NCI-H345 (cell line): ENCODE results near the gene VGLL1.
A peak's percentile ranks its signal among the peaks of the same experiment; 100 is the strongest.

Experiments used
- DNase-seq: peaks from one replicate; lab custom pipeline; 2025; lab: John Stamatoyannopoulos, UW

Gene VGLL1, protein sequence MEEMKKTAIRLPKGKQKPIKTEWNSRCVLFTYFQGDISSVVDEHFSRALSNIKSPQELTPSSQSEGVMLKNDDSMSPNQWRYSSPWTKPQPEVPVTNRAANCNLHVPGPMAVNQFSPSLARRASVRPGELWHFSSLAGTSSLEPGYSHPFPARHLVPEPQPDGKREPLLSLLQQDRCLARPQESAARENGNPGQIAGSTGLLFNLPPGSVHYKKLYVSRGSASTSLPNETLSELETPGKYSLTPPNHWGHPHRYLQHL

DNA sequence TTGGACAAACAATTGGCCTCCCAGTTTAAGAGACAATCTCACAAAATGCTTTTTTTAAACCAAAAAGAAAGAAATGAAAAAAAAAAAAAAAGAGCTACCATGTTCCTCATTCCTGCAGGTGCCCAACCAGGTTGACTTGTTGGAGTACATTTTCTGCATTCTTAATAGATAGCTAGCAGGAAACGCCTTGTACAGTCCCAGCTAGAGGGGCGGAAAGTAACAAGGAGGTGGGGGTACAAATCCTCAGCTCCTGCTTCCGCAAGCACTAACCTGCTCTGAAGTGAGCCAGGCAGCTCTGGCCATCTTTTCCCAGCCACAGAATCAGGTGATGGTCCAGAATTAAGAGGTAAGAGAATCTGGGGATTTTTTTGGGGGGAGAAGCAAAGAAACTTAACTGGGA, at the start of gene VGLL1:
VGLL1 (plus strand) TSS at position 265 of the 400 bp plus-strand sequence. CDS start 3,806 bp downstream, outside the sequence.
- DNase-seq: no peak

GRCh38 chrX:136487647-136488046, 44.4 kb upstream of the VGLL1 start, which contains the start of gene BRS3:
Gene BRS3, plus strand, starts transcription at chrX:136487947. Its CDS starts 168 bp downstream, at chrX:136488115.
- DNase-seq: no peak

GRCh38 chrX:136488706-136489105, 43.3 kb upstream of the VGLL1 start:
- DNase-seq: no peak

DNA sequence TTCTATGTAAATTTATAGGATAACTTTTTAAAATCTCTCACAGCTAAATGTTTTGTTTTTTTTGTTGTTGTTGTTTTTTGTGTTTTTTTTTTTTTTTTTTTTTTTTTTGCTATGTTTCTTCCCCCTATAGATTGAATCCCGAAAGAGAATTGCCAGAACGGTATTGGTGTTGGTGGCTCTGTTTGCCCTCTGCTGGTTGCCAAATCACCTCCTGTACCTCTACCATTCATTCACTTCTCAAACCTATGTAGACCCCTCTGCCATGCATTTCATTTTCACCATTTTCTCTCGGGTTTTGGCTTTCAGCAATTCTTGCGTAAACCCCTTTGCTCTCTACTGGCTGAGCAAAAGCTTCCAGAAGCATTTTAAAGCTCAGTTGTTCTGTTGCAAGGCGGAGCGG, 40.2 kb upstream of the VGLL1 start:
- DNase-seq: no peak

DNA sequence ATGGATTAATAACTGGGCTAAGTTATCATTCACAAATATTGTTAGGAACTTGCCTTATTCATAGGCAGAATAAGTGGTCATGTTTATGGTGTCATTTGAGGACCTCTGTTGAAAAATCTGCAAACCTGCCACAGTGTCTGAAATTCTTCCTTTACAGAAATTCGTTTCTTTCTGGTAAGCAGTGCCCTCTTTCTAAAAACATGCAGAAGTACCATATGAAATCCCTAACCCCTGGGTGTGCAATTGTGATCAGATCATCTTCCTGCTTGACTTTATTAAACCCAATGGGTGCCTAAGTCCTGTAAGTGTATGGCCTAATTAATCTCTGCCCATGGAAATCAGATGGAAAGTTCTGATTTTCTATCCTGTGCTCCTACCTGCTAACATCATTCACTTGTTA, 39.0 kb upstream of the VGLL1 start:
- DNase-seq: no peak

DNA sequence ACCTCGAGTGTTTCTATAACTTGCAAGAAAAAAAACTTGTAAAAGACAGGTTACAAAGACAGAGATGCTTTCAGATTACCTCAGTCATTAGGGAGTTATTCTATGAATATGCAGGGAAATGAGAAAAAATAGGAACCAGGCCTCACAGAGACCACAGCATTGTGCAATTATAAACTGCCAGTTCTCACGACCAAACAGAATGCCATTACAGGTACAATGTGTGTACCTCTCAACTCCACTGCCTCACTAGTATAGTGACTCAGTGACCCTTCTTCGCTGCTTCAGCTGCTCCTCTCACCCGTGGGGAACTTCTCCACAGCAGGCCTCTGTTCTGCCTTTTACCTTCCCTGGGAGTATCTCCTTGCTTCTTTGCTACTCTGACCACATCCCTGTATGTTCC, 37.0 kb upstream of the VGLL1 start:
- no peak for DNase-seq

DNA sequence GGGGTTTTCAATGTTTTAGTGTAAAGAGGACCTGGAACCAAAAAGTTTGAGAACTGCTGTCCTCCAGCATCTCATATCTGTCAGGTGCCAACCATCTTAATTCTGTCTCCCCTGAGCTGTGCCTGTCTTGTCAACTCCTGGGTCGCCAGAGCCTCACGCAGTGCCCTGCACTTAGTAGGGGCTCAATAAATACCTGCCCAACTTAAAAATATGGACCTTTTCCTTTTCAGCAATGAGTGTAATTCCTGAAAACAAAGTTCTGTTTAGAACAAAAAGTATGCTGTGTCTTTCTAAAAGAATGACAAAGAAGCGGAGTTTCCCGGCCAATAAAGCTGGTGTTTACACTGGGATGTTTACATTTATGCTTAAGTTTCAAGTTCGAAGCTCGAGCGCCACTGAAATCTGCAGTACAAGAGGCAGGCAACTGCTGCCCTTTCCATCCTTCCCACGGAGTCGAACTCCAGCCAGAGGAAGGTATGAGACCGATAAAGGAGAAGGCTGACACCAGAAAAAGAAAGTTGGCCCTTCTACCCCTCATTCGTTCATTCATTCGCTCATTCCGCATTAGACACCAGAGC, 35.7 kb upstream of the VGLL1 start:
- no peak for DNase-seq

GRCh38 chrX:136496764-136497555, 35.1 kb upstream of the VGLL1 start:
- DNase-seq: peak; percentile 85

- no peak for DNase-seq
Observed at GRCh38 chrX:136497556-136498052, 34.4 kb upstream of the VGLL1 start, which contains the start of gene HTATSF1. Gene HTATSF1, plus strand, starts transcription at chrX:136497592. Its CDS starts 93 bp downstream, at chrX:136497685.

GRCh38 chrX:136519069-136519468, 12.9 kb upstream of the VGLL1 start:
- DNase-seq: no peak

- no peak for DNase-seq
Observed at GRCh38 chrX:136523770-136524169, 8.2 kb upstream of the VGLL1 start.

- no peak for DNase-seq
Observed at GRCh38 chrX:136525738-136526606, 6.0 kb upstream of the VGLL1 start.

GRCh38 chrX:136528645-136529315, 3.2 kb upstream of the VGLL1 start:
- no peak for DNase-seq

DNA sequence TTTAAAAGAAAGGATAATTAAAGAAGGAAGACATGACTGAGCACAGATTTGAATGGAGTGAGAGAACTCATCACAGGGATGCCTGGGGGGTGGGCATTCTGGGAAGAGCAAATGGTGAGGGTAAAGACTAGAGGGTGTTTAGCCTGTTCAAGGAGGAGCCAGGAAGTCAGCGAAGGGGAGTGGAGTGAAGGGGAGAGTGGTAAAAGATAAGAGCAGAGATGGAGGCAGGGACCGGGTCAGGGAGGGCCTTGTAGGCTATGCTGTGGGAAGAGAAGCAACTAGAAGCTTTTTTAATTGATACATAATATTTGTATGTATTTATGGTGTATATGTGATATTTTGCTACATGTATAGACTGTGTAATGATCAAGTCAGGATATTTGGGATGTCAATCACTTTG, 2.2 kb upstream of the VGLL1 start:
- no peak for DNase-seq

- DNase-seq: no peak
Observed at GRCh38 chrX:136534131-136534530, 2.1 kb downstream of the VGLL1 start.

GRCh38 chrX:136538811-136539210, 6.8 kb downstream of the VGLL1 start:
- DNase-seq: no peak

DNA sequence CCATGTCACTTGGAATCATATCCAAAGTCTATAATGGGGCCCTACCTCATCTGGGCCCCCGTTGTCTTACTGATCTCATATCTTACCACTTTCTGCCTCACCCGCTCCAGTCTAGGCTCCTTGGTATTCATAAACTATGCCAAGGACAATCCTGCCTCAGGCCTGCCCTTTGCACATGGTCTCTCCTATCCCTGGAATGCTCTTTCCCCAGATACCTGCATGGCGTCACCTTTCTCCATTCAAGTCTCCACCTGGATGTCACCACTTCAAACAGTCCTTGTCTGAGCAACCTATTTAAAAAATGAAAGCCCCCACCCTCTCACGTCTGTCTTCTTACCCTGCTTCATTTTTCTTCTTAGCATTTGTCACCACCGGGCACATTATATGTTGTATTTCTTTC, 8.2 kb downstream of the VGLL1 start:
- DNase-seq: no peak

DNA sequence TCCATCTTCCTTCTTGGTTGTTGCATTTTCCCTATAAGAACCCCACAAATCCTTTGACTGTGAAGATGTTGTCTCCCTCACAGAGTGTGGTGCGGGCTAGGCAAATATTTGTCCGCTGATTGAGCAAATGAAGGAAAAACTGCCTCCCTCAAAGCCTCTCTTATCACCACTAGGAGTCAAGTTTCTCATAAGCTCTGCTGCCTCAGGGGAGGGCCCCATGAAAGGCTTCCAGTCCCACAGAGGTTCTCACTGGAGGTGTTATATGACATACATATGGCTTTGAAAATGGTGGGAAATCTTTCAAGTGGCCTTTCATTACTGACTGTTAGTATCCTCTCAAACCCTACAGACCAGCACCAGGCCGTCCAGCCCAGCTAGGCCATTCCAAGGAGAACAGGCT, 9.3 kb downstream of the VGLL1 start:
- DNase-seq: no peak

GRCh38 chrX:136542281-136542680, 10.3 kb downstream of the VGLL1 start:
- DNase-seq: no peak

DNA sequence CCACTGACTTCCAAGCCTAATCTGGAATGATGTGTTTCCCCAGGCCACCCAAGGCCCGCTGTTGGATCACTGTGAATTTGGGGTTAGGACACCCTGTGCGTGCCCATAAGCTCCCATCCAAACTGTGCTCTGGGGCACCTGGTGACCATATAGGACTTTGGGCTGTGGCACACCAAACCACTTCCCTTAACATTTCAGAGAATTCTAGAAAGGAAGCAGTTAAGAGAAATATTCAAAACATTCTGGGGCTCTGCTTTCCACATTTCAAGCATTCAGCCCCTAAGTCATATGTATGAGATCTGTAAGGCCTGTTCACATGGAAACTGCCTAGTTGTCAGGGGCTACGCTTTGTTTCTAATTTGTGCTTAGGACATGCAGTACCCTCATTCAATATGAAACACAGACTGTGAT, 14.4 kb downstream of the VGLL1 start:
- DNase-seq: no peak

- no peak for DNase-seq
Observed at GRCh38 chrX:136549226-136549625, 17.2 kb downstream of the VGLL1 start.
